Measurements from ENCODE around the gene SLC25A23. TPM values are rescaled to one million over a fixed set of nuclear protein-coding genes. Genes with fewer than 3 reads are reported as not detected.

The SLC25A23 gene
- total RNA-seq, 1 donor from 2014 or later, result 41.8 TPM

DNA sequence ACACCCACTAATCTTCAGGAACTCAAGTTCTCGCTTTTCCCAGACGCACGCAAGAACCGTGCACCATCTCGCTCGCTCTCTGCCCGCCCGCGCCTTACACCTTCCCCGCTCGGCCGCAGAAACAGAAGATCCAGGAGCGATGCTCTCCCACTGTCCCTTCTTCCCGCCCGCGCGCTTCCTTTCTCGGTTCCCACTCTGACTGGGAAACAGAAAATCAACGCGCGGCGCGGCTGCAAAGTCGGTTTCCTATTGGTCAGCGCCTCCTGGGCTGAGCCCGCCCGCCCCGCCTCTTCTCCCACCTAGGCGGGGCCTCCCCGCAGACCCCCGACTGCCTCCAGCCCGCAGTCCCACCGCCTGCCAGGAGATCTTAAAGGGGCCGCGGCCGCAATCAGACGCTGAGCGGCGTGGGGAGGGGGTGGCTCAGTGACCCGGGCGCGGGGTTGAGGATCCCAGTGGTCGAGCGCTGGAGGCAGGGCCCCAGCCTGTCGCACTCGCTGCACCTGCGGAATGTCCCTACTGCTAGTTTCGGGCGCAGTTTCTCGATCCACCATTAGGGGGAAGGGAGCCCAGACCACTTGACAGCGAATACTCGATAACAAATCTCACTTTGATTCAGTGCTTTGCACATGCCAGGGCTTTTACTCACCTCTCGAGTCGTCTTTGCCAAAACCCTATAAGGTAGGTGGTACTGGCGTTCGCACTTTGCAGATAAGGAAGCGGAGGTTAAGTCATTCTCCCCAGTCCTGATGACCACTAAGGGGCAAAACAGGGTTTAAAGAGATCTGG, 700 bp upstream of the SLC25A23 start:
- H3K4me2 ChIP-seq (ENCODE audit: low read length), result peak overlapping the region; percentile 100
- H4K20me1 ChIP-seq (ENCODE audit: insufficient read depth, low read length), result no peaks in the 10 kb centered on the region
- TF ChIP-seq, protein P1, sequence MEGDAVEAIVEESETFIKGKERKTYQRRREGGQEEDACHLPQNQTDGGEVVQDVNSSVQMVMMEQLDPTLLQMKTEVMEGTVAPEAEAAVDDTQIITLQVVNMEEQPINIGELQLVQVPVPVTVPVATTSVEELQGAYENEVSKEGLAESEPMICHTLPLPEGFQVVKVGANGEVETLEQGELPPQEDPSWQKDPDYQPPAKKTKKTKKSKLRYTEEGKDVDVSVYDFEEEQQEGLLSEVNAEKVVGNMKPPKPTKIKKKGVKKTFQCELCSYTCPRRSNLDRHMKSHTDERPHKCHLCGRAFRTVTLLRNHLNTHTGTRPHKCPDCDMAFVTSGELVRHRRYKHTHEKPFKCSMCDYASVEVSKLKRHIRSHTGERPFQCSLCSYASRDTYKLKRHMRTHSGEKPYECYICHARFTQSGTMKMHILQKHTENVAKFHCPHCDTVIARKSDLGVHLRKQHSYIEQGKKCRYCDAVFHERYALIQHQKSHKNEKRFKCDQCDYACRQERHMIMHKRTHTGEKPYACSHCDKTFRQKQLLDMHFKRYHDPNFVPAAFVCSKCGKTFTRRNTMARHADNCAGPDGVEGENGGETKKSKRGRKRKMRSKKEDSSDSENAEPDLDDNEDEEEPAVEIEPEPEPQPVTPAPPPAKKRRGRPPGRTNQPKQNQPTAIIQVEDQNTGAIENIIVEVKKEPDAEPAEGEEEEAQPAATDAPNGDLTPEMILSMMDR (IDR thresholded peaks at IDR 0.05; ENCODE audit: insufficient read depth, low read depth, low read length), result peak; percentile 52
- no peak for TF ChIP-seq EZH2 (IDR thresholded peaks at IDR 0.05; ENCODE audit: insufficient read depth, low read length)
- Mint-ChIP-seq H3K27me3 (ENCODE audit: low read depth, unreplicated experiment) (peaks cover 12% of the 10 kb centered on the region), H3K36me3 (ENCODE audit: low read depth, unreplicated experiment) (peaks cover 7% of the 10 kb centered on the region), H3K9me3 (ENCODE audit: unreplicated experiment) (peaks cover 2% of the 10 kb centered on the region), H3K27ac (ENCODE audit: unreplicated experiment) (peak overlapping the region; percentile 71), H3K4me1 (ENCODE audit: low read depth, unreplicated experiment) (no peaks in the 10 kb centered on the region), H3K4me3 (ENCODE audit: unreplicated experiment) (peak overlapping the region; percentile 93)
- H3K4me1 ChIP-seq (ENCODE audit: insufficient read depth, low read length), result peaks cover 16% of the 10 kb centered on the region
- H3K36me3 ChIP-seq (ENCODE audit: insufficient read depth, low read length), result no peaks in the 10 kb centered on the region
- H3K79me2 ChIP-seq (ENCODE audit: insufficient read depth, low read length), result no peaks in the 10 kb centered on the region
- H3K4me3 ChIP-seq (ENCODE audit: insufficient read depth, low read depth, low read length), result peak overlapping the region; percentile 76
- peak overlapping the region; percentile 5 for H3K27ac ChIP-seq (ENCODE audit: low read depth, low read length)
- no peaks in the 10 kb centered on the region for H3K9me3 ChIP-seq (ENCODE audit: insufficient read depth, low read depth, low read length)
- peak overlapping the region; percentile 91 for H2AFZ ChIP-seq (ENCODE audit: low read depth, low read length)
- peak overlapping the region; percentile 69 for H3K9ac ChIP-seq (ENCODE audit: low read length)
- FAIRE-seq (no peak), DNase-seq (ENCODE audit: low read depth) (peak; percentile 96)
- peaks cover 10% of the 10 kb centered on the region for H3K27me3 ChIP-seq (ENCODE audit: insufficient read depth, low read length)

- Histone ChIP-seq H3K4me1 (ENCODE audit: insufficient read depth, low read length) (peaks cover 16% of the 10 kb centered on the region), H3K9ac (ENCODE audit: low read length) (peak overlapping the region; percentile 69), H3K36me3 (ENCODE audit: insufficient read depth, low read length) (no peaks in the 10 kb centered on the region), H3K27ac (ENCODE audit: low read depth, low read length) (no peak overlapping the region), H3K9me3 (ENCODE audit: insufficient read depth, low read depth, low read length) (peaks cover 5% of the 10 kb centered on the region), H2AFZ (ENCODE audit: low read depth, low read length) (peak overlapping the region; percentile 91), H3K79me2 (ENCODE audit: insufficient read depth, low read length) (no peaks in the 10 kb centered on the region), H3K4me2 (ENCODE audit: low read length) (peak overlapping the region; percentile 100), H3K27me3 (ENCODE audit: insufficient read depth, low read length) (peaks cover 8% of the 10 kb centered on the region), H3K4me3 (ENCODE audit: insufficient read depth, low read depth, low read length) (peak overlapping the region; percentile 76), H4K20me1 (ENCODE audit: insufficient read depth, low read length) (no peaks in the 10 kb centered on the region)
- no peak for DNase-seq (ENCODE audit: low read depth)
- Mint-ChIP-seq H3K27me3 (ENCODE audit: low read depth, unreplicated experiment) (peaks cover 5% of the 10 kb centered on the region), H3K4me1 (ENCODE audit: low read depth, unreplicated experiment) (no peaks in the 10 kb centered on the region), H3K36me3 (ENCODE audit: low read depth, unreplicated experiment) (peaks cover 21% of the 10 kb centered on the region), H3K9me3 (ENCODE audit: unreplicated experiment) (peaks cover 6% of the 10 kb centered on the region), H3K27ac (ENCODE audit: unreplicated experiment) (peak overlapping the region; percentile 78), H3K4me3 (ENCODE audit: unreplicated experiment) (peak overlapping the region; percentile 92)
- no peak for FAIRE-seq
- TF ChIP-seq, protein P1 (IDR thresholded peaks at IDR 0.05; ENCODE audit: insufficient read depth, low read depth, low read length), result no peak
- peak; percentile 37 for TF ChIP-seq EZH2 (IDR thresholded peaks at IDR 0.05; ENCODE audit: insufficient read depth, low read length)
Measured at GRCh38 chr19:6458695-6459261, 814 bp downstream of the SLC25A23 start.

Measured in astrocyte (in vitro differentiated cells and primary cell).